ENCODE data around the gene MZF1. TPM values are rescaled to one million over a fixed set of nuclear protein-coding genes. Genes with fewer than 3 reads are reported as not detected.

The MZF1 gene
- total and polyA plus RNA-seq, 9 of the 15 experiments (the other 6 are each of a cell fraction or from before 2014, with no cell fraction given): 0.31 to 29.3 (median 11.5) TPM

GRCh38 chr19:58558623-58559274 is 14.4 kb downstream of the MZF1 start (continued):
- TF ChIP-seq, protein P1, sequence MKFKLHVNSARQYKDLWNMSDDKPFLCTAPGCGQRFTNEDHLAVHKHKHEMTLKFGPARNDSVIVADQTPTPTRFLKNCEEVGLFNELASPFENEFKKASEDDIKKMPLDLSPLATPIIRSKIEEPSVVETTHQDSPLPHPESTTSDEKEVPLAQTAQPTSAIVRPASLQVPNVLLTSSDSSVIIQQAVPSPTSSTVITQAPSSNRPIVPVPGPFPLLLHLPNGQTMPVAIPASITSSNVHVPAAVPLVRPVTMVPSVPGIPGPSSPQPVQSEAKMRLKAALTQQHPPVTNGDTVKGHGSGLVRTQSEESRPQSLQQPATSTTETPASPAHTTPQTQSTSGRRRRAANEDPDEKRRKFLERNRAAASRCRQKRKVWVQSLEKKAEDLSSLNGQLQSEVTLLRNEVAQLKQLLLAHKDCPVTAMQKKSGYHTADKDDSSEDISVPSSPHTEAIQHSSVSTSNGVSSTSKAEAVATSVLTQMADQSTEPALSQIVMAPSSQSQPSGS (CRISPR knock-in tag; IDR thresholded peaks at IDR 0.05): no peak
- TF ChIP-seq TRIM28 (IDR thresholded peaks at IDR 0.05) (no peak), ZNF785 (CRISPR knock-in tag; IDR thresholded peaks at IDR 0.05) (no peak), ZNF639 (CRISPR knock-in tag; conservative IDR thresholded peaks at IDR 0.05 in 1 of 2, IDR thresholded peaks at IDR 0.05 in 1 of 2) (peak in 1 of 2 experiments; percentile 20; a peak in 1 of 4 replicates), POLR2A (conservative IDR thresholded peaks at IDR 0.05) (no peak), POLR2H (tag; IDR thresholded peaks at IDR 0.05; ENCODE audit: low read depth) (no peak), CCNT2 (IDR thresholded peaks at IDR 0.05; ENCODE audit: borderline replicate concordance, extremely low read depth, insufficient read length, low read depth, low read length) (peak; percentile 4), STAT6 (CRISPR knock-in tag; IDR thresholded peaks at IDR 0.05) (no peak), CTBP1 (IDR thresholded peaks at IDR 0.05; ENCODE audit: borderline replicate concordance) (peak; percentile 65; the same call in 1 of the 2 replicates), RAD51 (IDR thresholded peaks at IDR 0.05; ENCODE audit: borderline replicate concordance, low read depth) (no peak), PRMT5 (CRISPR knock-in tag; IDR thresholded peaks at IDR 0.05) (no peak), CREBBP (IDR thresholded peaks at IDR 0.05; ENCODE audit: low read depth, low read length) (no peak), ZBTB49 (CRISPR knock-in tag; IDR thresholded peaks at IDR 0.05; ENCODE audit: borderline replicate concordance) (no peak), TGIF2 (CRISPR knock-in tag; IDR thresholded peaks at IDR 0.05) (no peak), TBL1XR1 (IDR thresholded peaks at IDR 0.05; ENCODE audit: low read length in 2 of 2) (0 out of 4 replicates have a peak, but pooled peaks of 1 of the 2 experiments have one; percentile 49), NCOR1 (IDR thresholded peaks at IDR 0.05) (no peak), PHF8 (IDR thresholded peaks at IDR 0.05; ENCODE audit: borderline replicate concordance, low read length) (peak; percentile 60; the same call in 1 of the 2 replicates)
- TF ChIP-seq, protein P2, sequence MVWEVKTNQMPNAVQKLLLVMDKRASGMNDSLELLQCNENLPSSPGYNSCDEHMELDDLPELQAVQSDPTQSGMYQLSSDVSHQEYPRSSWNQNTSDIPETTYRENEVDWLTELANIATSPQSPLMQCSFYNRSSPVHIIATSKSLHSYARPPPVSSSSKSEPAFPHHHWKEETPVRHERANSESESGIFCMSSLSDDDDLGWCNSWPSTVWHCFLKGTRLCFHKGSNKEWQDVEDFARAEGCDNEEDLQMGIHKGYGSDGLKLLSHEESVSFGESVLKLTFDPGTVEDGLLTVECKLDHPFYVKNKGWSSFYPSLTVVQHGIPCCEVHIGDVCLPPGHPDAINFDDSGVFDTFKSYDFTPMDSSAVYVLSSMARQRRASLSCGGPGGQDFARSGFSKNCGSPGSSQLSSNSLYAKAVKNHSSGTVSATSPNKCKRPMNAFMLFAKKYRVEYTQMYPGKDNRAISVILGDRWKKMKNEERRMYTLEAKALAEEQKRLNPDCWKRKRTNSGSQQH (CRISPR knock-in tag; IDR thresholded peaks at IDR 0.05): no peak; the same call in 1 of the 2 replicates

All from K562 (cell line).